Neural crest cell (in vitro differentiated cells): ENCODE results near the gene SLC25A30. TPM values are rescaled to one million over a fixed set of nuclear protein-coding genes. Genes with fewer than 3 reads are reported as not detected.
A peak's percentile ranks its signal among the peaks of the same experiment; 100 is the strongest.
"Not testable (repeated sequence)": the region's sequence is repeated elsewhere in the genome, so short reads cannot be mapped to it uniquely, and the experiment has no call there.

Source experiments
- DNase-seq: peaks from one replicate; pipeline ENCODE4 v3.0.0; 2021; ENCODE audit warnings: low read depth, mixed read lengths, low spot score
- H3K27ac Mint-ChIP-seq: one replicate; pipeline ENCODE4 v1.8.0; 2021; ENCODE audit warnings: mild to moderate bottlenecking, mixed read lengths; ENCODE audit not compliant: unreplicated experiment
- H3K27me3 Mint-ChIP-seq: 2 replicates; pipeline ENCODE4 v1.8.0; 2021; ENCODE audit warnings: low read depth, mild to moderate bottlenecking, mixed read lengths
- H3K36me3 Mint-ChIP-seq: 2 replicates; pipeline ENCODE4 v1.8.0; 2021; ENCODE audit warnings: low read depth, mild to moderate bottlenecking, mixed read lengths
- H3K4me1 Mint-ChIP-seq: 2 replicates; pipeline ENCODE4 v1.8.0; 2021; ENCODE audit warnings: mixed read lengths
- H3K4me3 Mint-ChIP-seq: one replicate; pipeline ENCODE4 v1.8.0; 2021; ENCODE audit warnings: mild to moderate bottlenecking, mixed read lengths
- H3K9me3 Mint-ChIP-seq: 2 replicates; pipeline ENCODE4 v1.8.0; 2021; ENCODE audit warnings: mixed read lengths
- total RNA-seq: library from RNA; stranded (reverse); gene quantifications from 2 replicates; pipeline ENCODE4 v1.2.1, GENCODE V29; 2021
- TF ChIP-seq, protein P1 (sequence below): fragments of 200-600 bp; sonication (generic); conservative IDR thresholded peaks from 2 replicates; pipeline ENCODE4 v1.5.0; 2021; ENCODE audit warnings: antibody characterized with exemption, mild to moderate bottlenecking

The SLC25A30 gene
- total RNA-seq, 1 donor from 2014 or later: 14.0 TPM

- Mint-ChIP-seq H3K9me3 (no peaks in the 10 kb centered on the region), H3K4me3 (no peak overlapping the region), H3K4me1 (peaks cover 21% of the 10 kb centered on the region), H3K27ac (peak overlapping the region; percentile 80), H3K36me3 (peaks cover 17% of the 10 kb centered on the region), H3K27me3 (no peaks in the 10 kb centered on the region)
- TF ChIP-seq, protein P1, sequence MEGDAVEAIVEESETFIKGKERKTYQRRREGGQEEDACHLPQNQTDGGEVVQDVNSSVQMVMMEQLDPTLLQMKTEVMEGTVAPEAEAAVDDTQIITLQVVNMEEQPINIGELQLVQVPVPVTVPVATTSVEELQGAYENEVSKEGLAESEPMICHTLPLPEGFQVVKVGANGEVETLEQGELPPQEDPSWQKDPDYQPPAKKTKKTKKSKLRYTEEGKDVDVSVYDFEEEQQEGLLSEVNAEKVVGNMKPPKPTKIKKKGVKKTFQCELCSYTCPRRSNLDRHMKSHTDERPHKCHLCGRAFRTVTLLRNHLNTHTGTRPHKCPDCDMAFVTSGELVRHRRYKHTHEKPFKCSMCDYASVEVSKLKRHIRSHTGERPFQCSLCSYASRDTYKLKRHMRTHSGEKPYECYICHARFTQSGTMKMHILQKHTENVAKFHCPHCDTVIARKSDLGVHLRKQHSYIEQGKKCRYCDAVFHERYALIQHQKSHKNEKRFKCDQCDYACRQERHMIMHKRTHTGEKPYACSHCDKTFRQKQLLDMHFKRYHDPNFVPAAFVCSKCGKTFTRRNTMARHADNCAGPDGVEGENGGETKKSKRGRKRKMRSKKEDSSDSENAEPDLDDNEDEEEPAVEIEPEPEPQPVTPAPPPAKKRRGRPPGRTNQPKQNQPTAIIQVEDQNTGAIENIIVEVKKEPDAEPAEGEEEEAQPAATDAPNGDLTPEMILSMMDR: no peak
- no peak for DNase-seq
Measured at GRCh38 chr13:45396533-45397095, 21.6 kb downstream of the SLC25A30 start.

- TF ChIP-seq, protein P1: peak; percentile 77
- Mint-ChIP-seq H3K4me3 (peak overlapping the region; percentile 5), H3K36me3 (peaks cover 25% of the 10 kb centered on the region), H3K4me1 (peaks cover 21% of the 10 kb centered on the region), H3K27me3 (no peaks in the 10 kb centered on the region), H3K9me3 (no peaks in the 10 kb centered on the region), H3K27ac (peak overlapping the region; percentile 35)
- DNase-seq: no peak
Measured at GRCh38 chr13:45393941-45394570, 24.1 kb downstream of the SLC25A30 start.

DNA sequence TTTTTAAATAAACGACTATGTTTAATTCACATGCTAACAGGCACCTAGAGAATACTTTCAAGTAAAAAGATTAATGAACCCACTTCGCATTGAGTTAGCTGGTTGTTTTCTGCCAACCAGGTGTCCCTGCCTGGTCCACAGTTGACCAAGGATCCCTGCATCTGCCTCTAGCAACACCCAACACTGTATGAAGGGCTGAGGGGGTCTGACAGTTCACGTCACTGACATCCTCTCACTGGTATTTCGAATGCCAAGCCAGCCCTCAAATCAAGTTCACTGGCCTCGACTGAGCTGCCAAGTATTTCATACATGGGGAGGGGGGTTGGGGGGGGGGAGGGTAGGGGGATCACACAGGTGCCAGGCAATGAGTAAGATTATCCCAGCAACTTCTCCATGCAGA lies 25.4 kb downstream of the SLC25A30 start:
- H3K27ac Mint-ChIP-seq: no peak overlapping the region
- TF ChIP-seq, protein P1: no peak
- no peaks in the 10 kb centered on the region for H3K9me3 Mint-ChIP-seq
- H3K4me3 Mint-ChIP-seq: no peak overlapping the region
- H3K36me3 Mint-ChIP-seq: peaks cover 28% of the 10 kb centered on the region
- peaks cover 21% of the 10 kb centered on the region for H3K4me1 Mint-ChIP-seq
- no peak for DNase-seq
- H3K27me3 Mint-ChIP-seq: no peaks in the 10 kb centered on the region

DNA sequence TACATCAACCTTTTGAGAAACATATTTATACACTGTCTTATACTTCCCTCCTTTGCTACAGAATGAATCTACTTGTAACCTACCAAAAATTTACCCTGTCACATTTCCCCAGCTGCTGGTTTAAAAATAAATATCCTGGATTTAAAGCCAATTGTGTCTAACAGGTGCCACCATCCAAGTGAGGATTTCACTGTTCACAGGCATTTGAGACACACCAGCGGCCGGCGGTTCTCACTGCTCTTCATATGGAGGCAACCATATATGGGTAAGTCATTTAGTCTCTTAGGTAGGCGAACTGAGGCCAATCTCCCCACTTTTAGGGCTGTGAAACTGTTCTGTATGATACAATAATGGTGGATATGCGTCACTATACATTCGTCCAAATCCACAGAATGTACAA lies 26.2 kb downstream of the SLC25A30 start:
- TF ChIP-seq, protein P1: no peak

DNA sequence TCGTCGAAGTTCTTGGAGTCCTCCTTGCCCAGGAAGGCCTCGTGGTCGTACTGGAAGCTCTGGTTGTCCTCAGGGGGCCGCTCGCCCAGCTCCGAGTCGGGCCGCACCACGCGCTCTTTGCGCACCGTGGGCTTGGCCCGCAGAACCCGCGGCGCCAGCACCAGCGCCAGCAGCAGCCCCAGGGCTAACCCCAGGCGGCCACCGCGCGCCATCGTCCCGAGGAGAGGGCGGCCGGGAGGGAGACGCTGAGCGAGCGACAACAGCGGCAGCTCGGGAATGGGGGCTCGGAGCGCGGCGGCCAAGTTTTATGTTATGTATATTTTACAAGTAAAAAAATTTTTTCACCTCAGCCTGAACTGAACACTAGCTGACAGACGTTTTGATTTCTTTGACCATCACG lies 27.0 kb downstream of the SLC25A30 start:
- H3K4me3 Mint-ChIP-seq, DNase-seq, H3K27ac Mint-ChIP-seq, H3K27me3 Mint-ChIP-seq, H3K9me3 Mint-ChIP-seq: not testable (repeated sequence)
- Mint-ChIP-seq H3K4me1 (peaks cover 28% of the 10 kb centered on the region), H3K36me3 (peaks cover 31% of the 10 kb centered on the region)

More for the DNA sequence above, 26.2 kb downstream of the SLC25A30 start:
- Mint-ChIP-seq H3K4me1 (peaks cover 29% of the 10 kb centered on the region), H3K9me3 (peaks cover 5% of the 10 kb centered on the region), H3K4me3 (no peak overlapping the region), H3K36me3 (peaks cover 33% of the 10 kb centered on the region), H3K27ac (no peak overlapping the region), H3K27me3 (no peaks in the 10 kb centered on the region)
- no peak for DNase-seq

DNA sequence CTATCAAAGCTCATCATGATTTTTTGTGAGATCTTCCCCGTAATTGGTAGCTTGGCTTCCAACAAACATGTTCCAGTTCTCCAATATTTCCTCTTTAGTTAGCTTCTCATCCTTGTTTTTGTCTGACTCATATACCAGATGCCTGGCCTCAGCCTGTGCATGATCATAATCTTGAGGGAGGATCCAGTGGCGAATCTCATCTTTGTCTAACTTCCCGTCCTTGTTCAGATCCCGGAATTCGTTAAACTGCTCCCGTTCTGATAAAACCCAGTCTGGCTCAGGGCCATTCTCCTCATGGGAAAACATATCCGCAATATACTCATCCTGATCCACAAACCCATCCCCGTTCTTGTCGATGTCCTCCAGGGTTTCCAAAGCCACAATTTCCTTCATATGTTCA lies 27.8 kb downstream of the SLC25A30 start:
- not testable (repeated sequence) for DNase-seq, H3K9me3 Mint-ChIP-seq, H3K27me3 Mint-ChIP-seq, H3K4me3 Mint-ChIP-seq, H3K27ac Mint-ChIP-seq
- Mint-ChIP-seq H3K4me1 (peaks cover 23% of the 10 kb centered on the region), H3K36me3 (peaks cover 28% of the 10 kb centered on the region)
